Uterus (tissue), 2 donors: ENCODE data around the gene EAF2.

Source experiments
- CTCF ChIP-seq, 4 experiments: fragments of 200-600 bp in 2 of 4; fragments of 450-650 bp in 2 of 4; sonication (generic) in 2 of 4; IDR thresholded peaks; one replicate each; pipeline ENCODE4 v1.5.1; 2016 to 2019; ENCODE audit warnings: antibody characterized with exemption in 4 of 4, mild to moderate bottlenecking in 2 of 4, moderate library complexity in 1 of 4
- POLR2A ChIP-seq, 2 donors: fragments of 450-650 bp; IDR thresholded peaks; one replicate each; pipeline ENCODE4 v1.6.1; 2016; ENCODE audit warnings: antibody characterized with exemption in 2 of 2, mild to moderate bottlenecking in 1 of 2, moderate library complexity in 1 of 2

GRCh38 chr3:121895736-121896135 is 60.7 kb downstream of the EAF2 start:
- no peak for TF ChIP-seq POLR2A (IDR thresholded peaks at IDR 0.05)
- TF ChIP-seq CTCF (IDR thresholded peaks at IDR 0.05): no peak
